Activated B cell treated with CpG ODN at 0.5 μM for 24 hours (primary cell): Measurements from ENCODE around the gene OS9. TPM values are rescaled to one million over a fixed set of nuclear protein-coding genes. Genes with fewer than 3 reads are reported as not detected.

Experiments
- ATAC-seq: fragments of 200-7000 bp; cut with Tn5 transposase; one replicate; pipeline ENCODE4 v1.10.0; 2021; ENCODE audit warnings: low read depth, mild to moderate bottlenecking, moderate library complexity
- CTCF ChIA-PET: fragments of 350-600 bp; sonication (Branson Sonifier 250); formaldehyde crosslinking; loops from one replicate; lab custom pipeline; 2021; ENCODE audit warnings: antibody characterized with exemption; lab: Charles Lee
- POLR2A ChIA-PET: fragments of 350-600 bp; sonication (Branson Sonifier 250); formaldehyde crosslinking; loops from one replicate; lab custom pipeline; 2021; ENCODE audit warnings: antibody characterized with exemption; lab: Charles Lee
- DNase-seq: peaks from one replicate; pipeline ENCODE4 v3.0.0; 2022
- H3K27ac Mint-ChIP-seq: one replicate; pipeline ENCODE4 v1.8.0; 2020; ENCODE audit warnings: mixed read lengths
- H3K27me3 Mint-ChIP-seq: one replicate; pipeline ENCODE4 v1.8.0; 2021; ENCODE audit warnings: mixed read lengths
- H3K36me3 Mint-ChIP-seq: one replicate; pipeline ENCODE4 v1.8.0; 2021; ENCODE audit warnings: low read depth, mixed read lengths
- H3K4me1 Mint-ChIP-seq: one replicate; pipeline ENCODE4 v1.8.0; 2021; ENCODE audit warnings: mixed read lengths
- H3K4me3 Mint-ChIP-seq: one replicate; pipeline ENCODE4 v1.8.0; 2020; ENCODE audit warnings: mild to moderate bottlenecking, mixed read lengths
- H3K9me3 Mint-ChIP-seq: one replicate; pipeline ENCODE4 v1.8.0; 2020; ENCODE audit warnings: mixed read lengths
- CTCF ChIP-seq: fragments of 200-600 bp; IDR thresholded peaks from one replicate; pipeline ENCODE4 v1.8.0; 2022; ENCODE audit warnings: antibody characterized with exemption, mild to moderate bottlenecking
- intact Hi-C: fragments of 100-400 bp; cut with micrococcal nuclease; formaldehyde crosslinking; loops from one replicate; pipeline ENCODE4 v1.15.1; 2024
- total RNA-seq: library from RNA; stranded (reverse); gene quantifications from 2 replicates; pipeline ENCODE4 v1.2.3, GENCODE V29; 2022

Gene OS9
- total RNA-seq, 1 donor from 2014 or later, result 166 TPM

DNA sequence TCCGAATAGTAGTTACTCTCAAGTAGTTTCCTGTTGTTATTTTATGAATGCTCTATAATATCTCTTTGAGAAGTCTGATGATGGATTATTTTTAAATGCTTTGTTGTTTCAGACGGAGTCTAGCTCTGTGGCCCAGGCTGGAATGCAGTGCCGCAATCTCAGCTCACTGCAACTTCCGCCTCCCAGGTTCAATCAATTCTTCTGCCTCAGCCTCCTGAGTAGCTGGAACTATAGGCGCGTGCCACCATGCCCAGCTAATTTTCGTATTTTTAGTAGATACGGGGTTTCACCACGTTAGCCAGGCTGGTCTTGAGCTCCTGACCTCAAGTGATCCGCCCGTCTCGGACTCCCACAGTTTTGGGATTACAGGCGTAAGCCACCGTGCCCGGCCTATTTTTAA is 1.4 kb upstream of the OS9 start:
- no peak for ATAC-seq
- no peaks in the 10 kb centered on the region for H3K9me3 Mint-ChIP-seq
- DNase-seq, result no peak
- POLR2A ChIA-PET, result interaction anchor here (0.6 kb wide), 1 partner anchor 189 kb away, joined by 6 read pairs; no protein-coding TSS in a partner anchor
- peaks cover 16% of the 10 kb centered on the region for H3K27me3 Mint-ChIP-seq
- peaks cover 21% of the 10 kb centered on the region for H3K36me3 Mint-ChIP-seq
- peaks cover 2% of the 10 kb centered on the region for H3K4me1 Mint-ChIP-seq
- intact Hi-C loops, result loop anchor here (5.0 kb wide), 2 partner anchors 60 to 205 kb away; partner anchors contain the start of genes B4GALNT1 and MARS1
- TF ChIP-seq CTCF, result no peak
- no peak overlapping the region for H3K27ac Mint-ChIP-seq
- CTCF ChIA-PET, result interaction anchor here (0.9 kb wide), 1 partner anchor 49 kb away, joined by 3 read pairs; no protein-coding TSS in a partner anchor
- no peak overlapping the region for H3K4me3 Mint-ChIP-seq

DNA sequence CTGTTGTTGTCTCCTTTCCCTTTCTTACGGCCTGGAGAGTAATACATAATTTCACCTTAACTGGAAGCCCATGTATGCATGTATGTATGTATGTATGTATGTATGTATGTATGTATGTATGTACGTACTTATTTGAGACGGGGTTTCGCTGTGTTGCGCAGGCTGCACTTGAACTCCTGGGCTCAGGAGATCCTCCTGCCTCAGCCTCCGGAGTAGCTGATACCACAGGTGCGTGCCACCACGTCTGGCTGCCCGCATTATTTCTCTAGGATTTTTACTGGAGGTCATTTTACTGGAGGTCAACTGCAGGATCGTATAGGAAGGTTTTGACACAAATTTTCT is 644 bp upstream of the OS9 start:
- no peak for ATAC-seq

GRCh38 chr12:57694459-57695019 is 607 bp downstream of the OS9 start:
- DNase-seq, result no peak
- H3K27ac Mint-ChIP-seq, result no peak overlapping the region
- H3K4me3 Mint-ChIP-seq, result no peak overlapping the region
- H3K4me1 Mint-ChIP-seq, result peaks cover 9% of the 10 kb centered on the region
- H3K27me3 Mint-ChIP-seq, result peaks cover 7% of the 10 kb centered on the region
- H3K36me3 Mint-ChIP-seq, result peaks cover 41% of the 10 kb centered on the region
- TF ChIP-seq CTCF, result no peak
- ATAC-seq, result no peak
- ChIA-PET POLR2A (interaction anchor here (0.9 to 1.6 kb wide), 7 partner anchors 13 to 217 kb away, joined by 3 to 6 read pairs (median 4); partner anchors contain the start of genes CDK4, DDIT3 and TSPAN31), CTCF (interaction anchor here (1.4 kb wide), 1 partner anchor 62 kb away, joined by 3 read pairs; no protein-coding TSS in a partner anchor)
- intact Hi-C loops, result loop anchor here (1.0 to 5.0 kb wide), 6 partner anchors 50 to 263 kb away; partner anchors contain the start of genes B4GALNT1, CDK4, DCTN2 and MARS1
- no peaks in the 10 kb centered on the region for H3K9me3 Mint-ChIP-seq

More for the DNA sequence above, 644 bp upstream of the OS9 start:
- peaks cover 29% of the 10 kb centered on the region for H3K36me3 Mint-ChIP-seq
- H3K4me3 Mint-ChIP-seq, result no peak overlapping the region
- ChIA-PET POLR2A (interaction anchor here (0.6 to 1.6 kb wide), 4 partner anchors 52 to 216 kb away, joined by 3 to 6 read pairs (median 4); partner anchors contain the start of gene TSPAN31), CTCF (interaction anchor here (1.4 kb wide), 1 partner anchor 63 kb away, joined by 3 read pairs; no protein-coding TSS in a partner anchor)
- H3K4me1 Mint-ChIP-seq, result peaks cover 2% of the 10 kb centered on the region
- intact Hi-C loops, result loop anchor here (1.0 to 5.0 kb wide), 4 partner anchors 61 to 206 kb away; partner anchors contain the start of genes B4GALNT1, DDIT3 and MARS1
- no peaks in the 10 kb centered on the region for H3K9me3 Mint-ChIP-seq
- peaks cover 14% of the 10 kb centered on the region for H3K27me3 Mint-ChIP-seq
- no peak for TF ChIP-seq CTCF
- DNase-seq, result no peak
- H3K27ac Mint-ChIP-seq, result no peak overlapping the region

DNA sequence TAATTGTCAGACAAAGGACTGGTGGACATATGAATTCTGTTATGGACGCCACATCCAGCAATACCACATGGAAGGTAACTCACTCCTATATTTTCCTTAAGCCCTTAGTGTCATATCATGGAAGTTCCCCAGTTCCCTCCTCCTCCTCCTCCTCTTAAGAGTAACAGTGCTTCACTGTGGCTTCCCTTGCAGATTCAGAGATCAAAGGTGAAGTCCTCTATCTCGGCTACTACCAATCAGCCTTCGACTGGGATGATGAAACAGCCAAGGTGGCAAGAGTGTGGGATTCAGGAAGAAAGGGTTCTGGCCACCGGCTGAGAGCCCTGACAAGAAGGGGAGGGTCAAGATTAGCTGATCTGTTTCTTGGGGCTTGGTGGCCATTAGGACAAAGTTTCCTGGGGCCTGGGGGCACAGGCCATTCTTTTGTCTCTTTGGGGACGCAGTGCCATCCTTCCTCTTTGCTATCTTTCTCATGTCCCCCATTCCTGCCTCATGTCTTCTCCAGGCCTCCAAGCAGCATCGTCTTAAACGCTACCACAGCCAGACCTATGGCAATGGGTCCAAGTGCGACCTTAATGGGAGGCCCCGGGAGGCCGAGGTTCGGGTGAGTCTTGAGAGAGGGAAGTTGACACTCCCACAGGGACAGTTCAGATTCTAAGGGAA is 2.0 kb downstream of the OS9 start:
- TF ChIP-seq CTCF, result no peak
- Mint-ChIP-seq H3K4me1 (peaks cover 20% of the 10 kb centered on the region), H3K9me3 (no peaks in the 10 kb centered on the region), H3K4me3 (peak overlapping the region; percentile 41), H3K27me3 (no peaks in the 10 kb centered on the region), H3K36me3 (peaks cover 48% of the 10 kb centered on the region), H3K27ac (no peak overlapping the region)
- ATAC-seq (no peak), DNase-seq (no peak)
- ChIA-PET POLR2A (no interaction called here), CTCF (no interaction called here)
- intact Hi-C loops, result no loop called here

DNA sequence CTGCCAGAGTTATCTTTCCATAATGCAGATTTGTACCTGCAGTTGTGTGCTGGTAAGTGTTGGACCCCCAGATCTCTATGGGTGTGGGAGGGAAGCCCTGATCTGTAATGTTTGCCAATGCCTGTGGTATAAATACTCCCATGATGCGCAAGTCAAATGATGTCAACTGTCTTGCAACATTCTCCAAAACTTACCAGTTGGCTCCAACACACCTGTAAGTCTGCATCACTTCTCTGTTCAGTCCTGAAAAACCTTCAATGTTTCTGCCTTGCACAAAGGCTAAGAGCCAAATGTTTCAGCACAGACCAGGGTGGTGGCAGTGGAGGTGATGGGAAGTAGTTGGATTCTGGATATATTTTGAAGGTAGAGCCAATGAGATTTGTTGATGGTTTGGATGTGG is 3.1 kb downstream of the OS9 start:
- Mint-ChIP-seq H3K4me1 (peaks cover 23% of the 10 kb centered on the region), H3K27me3 (no peaks in the 10 kb centered on the region), H3K4me3 (no peak overlapping the region), H3K9me3 (no peaks in the 10 kb centered on the region), H3K36me3 (peaks cover 52% of the 10 kb centered on the region), H3K27ac (no peak overlapping the region)
- ChIA-PET POLR2A (no interaction called here), CTCF (no interaction called here)
- TF ChIP-seq CTCF, result no peak
- DNase-seq, result no peak
- intact Hi-C loops, result no loop called here
- ATAC-seq, result no peak
